DND-41 (cell line): ENCODE data around the gene SPAG16.

ENCODE experiments used
- ATAC-seq: fragments of 200-7000 bp; cut with Tn5 transposase; 3 replicates; pipeline ENCODE4 v1.9.1; 2021; ENCODE audit warnings: low read depth; ENCODE audit not compliant: insufficient read depth
- DNase-seq: peaks from one replicate; pipeline ENCODE4 v3.0.0-alpha.2; 2020
- H2AFZ ChIP-seq: 2 replicates; pipeline ENCODE4 v1.6.0; 2012; ENCODE audit warnings: low read depth, low read length
- H3K27ac ChIP-seq: 2 replicates; pipeline ENCODE4 v1.5.1; 2012; ENCODE audit warnings: low read length, inconsistent platforms
- H3K27me3 ChIP-seq: fragments of 200-600 bp; sonication (generic); 2 replicates; pipeline ENCODE4 v1.6.0; 2012; ENCODE audit warnings: low read length, mild to moderate bottlenecking, inconsistent platforms; ENCODE audit not compliant: insufficient read depth, poor library complexity
- H3K36me3 ChIP-seq: 2 replicates; pipeline ENCODE4 v1.5.1; 2012; ENCODE audit warnings: low read length, inconsistent platforms; ENCODE audit not compliant: insufficient read depth
- H3K4me1 ChIP-seq: 2 replicates; pipeline ENCODE4 v1.5.1; 2012; ENCODE audit warnings: mild to moderate bottlenecking, low read length; ENCODE audit not compliant: insufficient read depth
- H3K4me2 ChIP-seq: 2 replicates; pipeline ENCODE4 v1.6.0; 2012; ENCODE audit warnings: mild to moderate bottlenecking, moderate library complexity, low read length, inconsistent platforms; ENCODE audit not compliant: insufficient read depth
- H3K4me3 ChIP-seq, 2 experiments: fragments of 200-600 bp in 1 of 2; shearing (Covaris generic) in 1 of 2; 2 replicates each; pipeline ENCODE4 v1.5.1; 2012 to 2016; ENCODE audit warnings: inconsistent platforms in 2 of 2, low read length in 2 of 2, mild to moderate bottlenecking in 2 of 2, low read depth in 1 of 2, moderate library complexity in 1 of 2
- H3K79me2 ChIP-seq: 2 replicates; pipeline ENCODE4 v1.6.0; 2012; ENCODE audit warnings: low read length, inconsistent platforms; ENCODE audit not compliant: insufficient read depth
- H3K9ac ChIP-seq: 2 replicates; pipeline ENCODE4 v1.6.0; 2012; ENCODE audit warnings: low read depth, mild to moderate bottlenecking, inconsistent platforms, low read length, moderate library complexity
- H3K9me3 ChIP-seq: 2 replicates; pipeline ENCODE4 v1.5.1; 2012; ENCODE audit warnings: low read length, moderate library complexity, mild to moderate bottlenecking, inconsistent platforms; ENCODE audit not compliant: insufficient read depth, severe bottlenecking
- H4K20me1 ChIP-seq: 2 replicates; pipeline ENCODE4 v1.6.0; 2012; ENCODE audit warnings: low read length; ENCODE audit not compliant: insufficient read depth
- CTCF ChIP-seq: IDR thresholded peaks from 2 replicates; pipeline ENCODE4 v1.5.1; 2012; ENCODE audit warnings: borderline replicate concordance, low read length, moderate library complexity, mild to moderate bottlenecking; ENCODE audit not compliant: poor library complexity, severe bottlenecking; ENCODE audit errors: extremely low read depth
- EZH2 ChIP-seq: IDR thresholded peaks from 3 replicates; pipeline ENCODE4 v1.6.1; 2012; ENCODE audit warnings: borderline replicate concordance, low read depth, mild to moderate bottlenecking, moderate library complexity, low read length, inconsistent platforms; ENCODE audit not compliant: severe bottlenecking

Gene SPAG16

GRCh38 chr2:214244847-214245246 lies 960.6 kb downstream of the SPAG16 start:
- ATAC-seq (no peak), DNase-seq (no peak)
- no peak overlapping the region for H2AFZ ChIP-seq
- no peaks in the 10 kb centered on the region for H3K79me2 ChIP-seq
- no peak overlapping the region for H3K27ac ChIP-seq
- TF ChIP-seq EZH2 (no peak), CTCF (no peak)
- no peak overlapping the region for H3K4me2 ChIP-seq
- no peaks in the 10 kb centered on the region for H3K4me1 ChIP-seq
- no peak overlapping the region for H3K4me3 ChIP-seq
- no peaks in the 10 kb centered on the region for H3K36me3 ChIP-seq
- no peaks in the 10 kb centered on the region for H4K20me1 ChIP-seq
- H3K27me3 ChIP-seq: no peaks in the 10 kb centered on the region
- H3K9me3 ChIP-seq: no peaks in the 10 kb centered on the region
- no peak overlapping the region for H3K9ac ChIP-seq

GRCh38 chr2:214246417-214246816 lies 962.2 kb downstream of the SPAG16 start:
- H3K9me3 ChIP-seq: no peaks in the 10 kb centered on the region
- no peaks in the 10 kb centered on the region for H4K20me1 ChIP-seq
- no peak overlapping the region for H2AFZ ChIP-seq
- no peaks in the 10 kb centered on the region for H3K79me2 ChIP-seq
- no peak overlapping the region for H3K4me2 ChIP-seq
- H3K4me3 ChIP-seq: no peak overlapping the region
- no peaks in the 10 kb centered on the region for H3K36me3 ChIP-seq
- TF ChIP-seq CTCF: no peak
- TF ChIP-seq EZH2: no peak
- no peak overlapping the region for H3K9ac ChIP-seq
- H3K27ac ChIP-seq: no peak overlapping the region
- no peaks in the 10 kb centered on the region for H3K4me1 ChIP-seq
- ATAC-seq (no peak), DNase-seq (no peak)
- H3K27me3 ChIP-seq: no peaks in the 10 kb centered on the region

GRCh38 chr2:214247531-214247930 lies 963.3 kb downstream of the SPAG16 start:
- TF ChIP-seq EZH2: no peak
- no peak for TF ChIP-seq CTCF
- no peaks in the 10 kb centered on the region for H4K20me1 ChIP-seq
- ATAC-seq: no peak
- no peaks in the 10 kb centered on the region for H3K79me2 ChIP-seq
- H2AFZ ChIP-seq: no peak overlapping the region
- H3K27ac ChIP-seq: no peak overlapping the region
- no peak overlapping the region for H3K4me2 ChIP-seq
- H3K4me1 ChIP-seq: no peaks in the 10 kb centered on the region
- no peak overlapping the region for H3K4me3 ChIP-seq
- no peak overlapping the region for H3K9ac ChIP-seq
- no peaks in the 10 kb centered on the region for H3K9me3 ChIP-seq
- no peaks in the 10 kb centered on the region for H3K27me3 ChIP-seq
- no peaks in the 10 kb centered on the region for H3K36me3 ChIP-seq
- no peak for DNase-seq

GRCh38 chr2:214255046-214255445 lies 970.8 kb downstream of the SPAG16 start:
- H2AFZ ChIP-seq: no peak overlapping the region
- H3K4me3 ChIP-seq: no peak overlapping the region
- TF ChIP-seq CTCF: no peak
- TF ChIP-seq EZH2: no peak
- no peaks in the 10 kb centered on the region for H3K9me3 ChIP-seq
- H3K4me1 ChIP-seq: peaks cover 5% of the 10 kb centered on the region; the same call in 1 of the 2 replicates
- no peaks in the 10 kb centered on the region for H3K36me3 ChIP-seq
- DNase-seq (no peak), ATAC-seq (peak; percentile 67; the same call in 2 of the 3 replicates)
- no peaks in the 10 kb centered on the region for H3K27me3 ChIP-seq
- H4K20me1 ChIP-seq: no peaks in the 10 kb centered on the region
- H3K27ac ChIP-seq: no peak overlapping the region
- no peaks in the 10 kb centered on the region for H3K79me2 ChIP-seq
- no peak overlapping the region for H3K4me2 ChIP-seq
- H3K9ac ChIP-seq: no peak overlapping the region
